Endothelial cell (in vitro differentiated cells): ENCODE measurements around the gene DOCK1. TPM values are rescaled to one million over a fixed set of nuclear protein-coding genes. Genes with fewer than 3 reads are reported as not detected.

ENCODE experiments used
- DNase-seq: peaks from one replicate; pipeline ENCODE4 v3.0.0; 2021; ENCODE audit warnings: low spot score
- H3K27ac Mint-ChIP-seq: one replicate; pipeline ENCODE4 v1.8.0; 2021; ENCODE audit warnings: mixed read lengths, inconsistent platforms; ENCODE audit not compliant: unreplicated experiment
- H3K27me3 Mint-ChIP-seq: one replicate; pipeline ENCODE4 v1.8.0; 2021; ENCODE audit warnings: mild to moderate bottlenecking, moderate library complexity, mixed read lengths, inconsistent platforms; ENCODE audit not compliant: unreplicated experiment
- H3K36me3 Mint-ChIP-seq: one replicate; pipeline ENCODE4 v1.8.0; 2021; ENCODE audit warnings: mild to moderate bottlenecking, low read depth, mixed read lengths, inconsistent platforms; ENCODE audit not compliant: unreplicated experiment
- H3K4me1 Mint-ChIP-seq: one replicate; pipeline ENCODE4 v1.8.0; 2021; ENCODE audit warnings: mild to moderate bottlenecking, mixed read lengths, inconsistent platforms; ENCODE audit not compliant: unreplicated experiment
- H3K4me3 Mint-ChIP-seq: one replicate; pipeline ENCODE4 v1.8.0; 2021; ENCODE audit warnings: mild to moderate bottlenecking, mixed read lengths, inconsistent platforms; ENCODE audit not compliant: unreplicated experiment
- H3K9me3 Mint-ChIP-seq: one replicate; pipeline ENCODE4 v1.8.0; 2021; ENCODE audit warnings: mixed read lengths, inconsistent platforms; ENCODE audit not compliant: unreplicated experiment
- total RNA-seq: library from RNA; stranded (reverse); fragmentation: NEBNext Ultra II Directional; extraction: Animal tissue kit (Norgen Biotek cat#: 25700); gene quantifications from one replicate; pipeline ENCODE4 v1.2.1, GENCODE V29; 2021; ENCODE audit not compliant: unreplicated experiment
- TF ChIP-seq, protein P1 (sequence below): fragments of 200-600 bp; sonication (generic); IDR thresholded peaks from one replicate; pipeline ENCODE4 v1.5.0; 2021; ENCODE audit warnings: antibody characterized with exemption; ENCODE audit not compliant: unreplicated experiment

DOCK1 gene
- total RNA-seq, 1 donor from 2014 or later, result 116 TPM

DNA sequence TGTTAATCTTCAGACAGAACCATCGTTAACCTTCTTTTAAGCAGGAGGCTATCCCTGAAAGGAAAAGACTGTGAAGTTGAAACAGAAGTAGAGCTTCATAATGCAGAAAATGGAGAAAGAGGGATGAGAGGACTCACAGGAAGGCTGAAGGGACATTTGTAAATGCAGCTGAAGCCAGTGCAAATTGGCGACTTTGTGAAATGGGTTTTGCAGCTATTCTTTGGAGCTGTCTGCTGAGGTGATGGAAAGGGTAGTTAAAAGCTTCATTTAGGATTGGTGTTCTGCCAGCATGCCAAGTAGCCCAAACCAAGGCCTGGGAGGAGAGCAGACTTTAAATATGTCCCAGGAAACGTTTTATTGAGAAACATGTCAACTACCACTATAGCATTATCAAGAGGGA lies 168.4 kb downstream of the DOCK1 start:
- Mint-ChIP-seq H3K27me3 (peaks cover 1% of the 10 kb centered on the region), H3K4me1 (peaks cover 12% of the 10 kb centered on the region), H3K36me3 (peaks cover 50% of the 10 kb centered on the region), H3K9me3 (no peaks in the 10 kb centered on the region), H3K4me3 (no peak overlapping the region), H3K27ac (no peak overlapping the region)
- DNase-seq, result no peak
- TF ChIP-seq, protein P1, sequence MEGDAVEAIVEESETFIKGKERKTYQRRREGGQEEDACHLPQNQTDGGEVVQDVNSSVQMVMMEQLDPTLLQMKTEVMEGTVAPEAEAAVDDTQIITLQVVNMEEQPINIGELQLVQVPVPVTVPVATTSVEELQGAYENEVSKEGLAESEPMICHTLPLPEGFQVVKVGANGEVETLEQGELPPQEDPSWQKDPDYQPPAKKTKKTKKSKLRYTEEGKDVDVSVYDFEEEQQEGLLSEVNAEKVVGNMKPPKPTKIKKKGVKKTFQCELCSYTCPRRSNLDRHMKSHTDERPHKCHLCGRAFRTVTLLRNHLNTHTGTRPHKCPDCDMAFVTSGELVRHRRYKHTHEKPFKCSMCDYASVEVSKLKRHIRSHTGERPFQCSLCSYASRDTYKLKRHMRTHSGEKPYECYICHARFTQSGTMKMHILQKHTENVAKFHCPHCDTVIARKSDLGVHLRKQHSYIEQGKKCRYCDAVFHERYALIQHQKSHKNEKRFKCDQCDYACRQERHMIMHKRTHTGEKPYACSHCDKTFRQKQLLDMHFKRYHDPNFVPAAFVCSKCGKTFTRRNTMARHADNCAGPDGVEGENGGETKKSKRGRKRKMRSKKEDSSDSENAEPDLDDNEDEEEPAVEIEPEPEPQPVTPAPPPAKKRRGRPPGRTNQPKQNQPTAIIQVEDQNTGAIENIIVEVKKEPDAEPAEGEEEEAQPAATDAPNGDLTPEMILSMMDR, result no peak

- no peak overlapping the region for H3K27ac Mint-ChIP-seq
- H3K27me3 Mint-ChIP-seq, result peaks cover 3% of the 10 kb centered on the region
- DNase-seq, result no peak
- H3K4me1 Mint-ChIP-seq, result peaks cover 36% of the 10 kb centered on the region
- H3K9me3 Mint-ChIP-seq, result no peaks in the 10 kb centered on the region
- peaks cover 45% of the 10 kb centered on the region for H3K36me3 Mint-ChIP-seq
- TF ChIP-seq, protein P1, result no peak
- H3K4me3 Mint-ChIP-seq, result no peak overlapping the region
These were observed 174.2 kb downstream of the DOCK1 start for GRCh38 chr10:127079392-127079791.

DNA sequence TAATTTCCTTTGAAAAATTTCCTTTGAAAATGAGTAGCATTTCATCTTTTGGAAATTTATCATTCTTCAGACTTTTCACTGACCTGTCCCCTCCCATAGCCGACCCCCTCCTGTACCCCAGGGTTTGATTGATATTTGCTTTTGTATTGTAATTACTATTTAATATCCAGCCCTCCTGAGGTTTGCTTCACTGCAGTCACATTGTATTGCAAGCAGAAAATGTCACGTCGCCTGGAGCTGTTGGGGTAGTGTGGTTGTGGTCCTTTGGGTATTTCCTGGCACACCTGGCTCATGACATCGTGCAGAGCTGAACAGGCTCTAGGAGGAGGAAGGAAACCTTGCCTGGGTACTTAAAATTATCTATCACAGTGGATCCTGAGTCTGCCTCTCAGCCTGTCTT lies 175.1 kb downstream of the DOCK1 start:
- no peak for DNase-seq
- peak overlapping the region; percentile 98 for H3K27ac Mint-ChIP-seq
- peaks cover 42% of the 10 kb centered on the region for H3K36me3 Mint-ChIP-seq
- TF ChIP-seq, protein P1, result no peak
- H3K4me3 Mint-ChIP-seq, result no peak overlapping the region
- no peaks in the 10 kb centered on the region for H3K9me3 Mint-ChIP-seq
- H3K27me3 Mint-ChIP-seq, result peaks cover 3% of the 10 kb centered on the region
- peaks cover 38% of the 10 kb centered on the region for H3K4me1 Mint-ChIP-seq

DNA sequence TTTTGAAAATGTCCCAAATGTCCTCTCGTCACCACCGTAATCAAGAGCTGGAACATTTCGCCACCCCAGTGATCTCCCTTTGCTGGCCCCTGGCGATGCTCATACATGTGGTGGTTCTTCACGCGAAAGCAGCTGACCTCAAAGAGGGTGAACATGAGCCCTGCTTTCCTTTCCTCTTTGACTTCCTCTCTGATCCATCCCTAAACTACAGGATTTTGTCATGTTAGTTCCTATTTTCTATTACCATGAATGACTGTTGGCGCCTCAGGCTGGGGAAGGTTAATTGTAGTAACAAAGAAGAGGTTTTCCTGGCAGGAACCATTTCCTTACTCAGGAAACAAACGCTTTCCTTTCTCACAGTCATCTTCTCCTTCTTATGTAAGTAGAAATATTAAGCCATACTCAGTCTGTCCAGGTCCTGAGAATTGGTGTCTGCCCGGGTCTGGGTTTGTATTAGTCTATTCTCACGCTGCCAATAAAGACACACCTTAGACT lies 176.7 kb downstream of the DOCK1 start:
- H3K9me3 Mint-ChIP-seq, result no peaks in the 10 kb centered on the region
- no peak for DNase-seq
- TF ChIP-seq, protein P1, result no peak
- peak overlapping the region; percentile 68 for H3K4me3 Mint-ChIP-seq
- H3K36me3 Mint-ChIP-seq, result peaks cover 35% of the 10 kb centered on the region
- H3K4me1 Mint-ChIP-seq, result peaks cover 44% of the 10 kb centered on the region
- H3K27ac Mint-ChIP-seq, result peak overlapping the region; percentile 98
- H3K27me3 Mint-ChIP-seq, result peaks cover 3% of the 10 kb centered on the region

DNA sequence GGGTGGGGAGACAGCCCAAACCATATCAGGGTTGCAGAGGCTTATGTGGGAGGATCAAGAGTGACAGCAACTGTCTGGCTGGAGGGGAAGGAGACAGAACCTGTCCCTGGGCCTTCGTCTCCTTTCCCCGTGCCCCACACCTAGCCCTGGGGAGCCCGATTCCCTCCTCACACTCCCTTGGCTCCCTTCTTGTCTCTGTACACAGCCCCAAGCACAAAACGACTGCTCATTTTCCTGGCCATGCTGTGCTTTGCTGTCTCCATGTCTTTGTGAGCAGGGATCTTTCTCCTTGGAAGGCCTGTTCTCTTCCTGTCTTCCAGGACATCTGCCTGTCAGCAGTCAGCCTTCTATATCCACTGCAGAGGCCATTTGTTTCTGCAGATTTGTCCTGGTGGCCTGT lies 177.4 kb downstream of the DOCK1 start:
- H3K4me1 Mint-ChIP-seq, result peaks cover 44% of the 10 kb centered on the region
- TF ChIP-seq, protein P1, result no peak
- H3K36me3 Mint-ChIP-seq, result peaks cover 31% of the 10 kb centered on the region
- no peak for DNase-seq
- H3K4me3 Mint-ChIP-seq, result peak overlapping the region; percentile 14
- H3K27ac Mint-ChIP-seq, result peak overlapping the region; percentile 98
- no peaks in the 10 kb centered on the region for H3K9me3 Mint-ChIP-seq
- H3K27me3 Mint-ChIP-seq, result peaks cover 2% of the 10 kb centered on the region
